HFFc6 (cell line): ENCODE measurements around the gene FBXW10B. TPM values are rescaled to one million over a fixed set of nuclear protein-coding genes. Genes with fewer than 3 reads are reported as not detected.
"Not testable (repeated sequence)": the region's sequence is repeated elsewhere in the genome, so short reads cannot be mapped to it uniquely, and the experiment has no call there.

ENCODE experiments used
- DNase-seq: peaks from one replicate; pipeline ENCODE4 v3.0.0-alpha.2; 2018
- H3K27ac Mint-ChIP-seq: 2 replicates; pipeline ENCODE4 v1.8.0; 2020; ENCODE audit warnings: mild to moderate bottlenecking, mixed read lengths
- H3K27me3 Mint-ChIP-seq: 2 replicates; pipeline ENCODE4 v1.8.0; 2021; ENCODE audit warnings: mild to moderate bottlenecking, moderate library complexity, mixed read lengths; ENCODE audit not compliant: insufficient read depth
- H3K36me3 Mint-ChIP-seq: 2 replicates; pipeline ENCODE4 v1.8.0; 2021; ENCODE audit warnings: low read depth, mixed read lengths
- H3K4me1 Mint-ChIP-seq: 2 replicates; pipeline ENCODE4 v1.8.0; 2020; ENCODE audit warnings: low read depth, mixed read lengths
- H3K4me3 Mint-ChIP-seq: 2 replicates; pipeline ENCODE4 v1.8.0; 2020; ENCODE audit warnings: mild to moderate bottlenecking, moderate library complexity, mixed read lengths
- H3K9me3 Mint-ChIP-seq: 2 replicates; pipeline ENCODE4 v1.8.0; 2020; ENCODE audit warnings: mild to moderate bottlenecking, mixed read lengths
- total RNA-seq, 6 experiments: library from RNA; stranded (reverse); fragmentation: NEBNext Ultra II Directional; extraction: Animal tissue kit (Norgen Biotek cat#: 25700); gene quantifications; 2 replicates in 1 of 6; 3 replicates in 5 of 6; pipeline ENCODE4 v1.2.3, GENCODE V29; 2021
- TF ChIP-seq, protein P1 (sequence below): fragments of 200-600 bp; sonication (generic); IDR thresholded peaks from 2 replicates; pipeline ENCODE4 v1.5.0; 2021; ENCODE audit warnings: antibody characterized with exemption, mild to moderate bottlenecking

The FBXW10B gene
- total RNA-seq, 6 experiments from 2014 or later = 0.30 to 0.66 TPM; not detected in 4

DNA sequence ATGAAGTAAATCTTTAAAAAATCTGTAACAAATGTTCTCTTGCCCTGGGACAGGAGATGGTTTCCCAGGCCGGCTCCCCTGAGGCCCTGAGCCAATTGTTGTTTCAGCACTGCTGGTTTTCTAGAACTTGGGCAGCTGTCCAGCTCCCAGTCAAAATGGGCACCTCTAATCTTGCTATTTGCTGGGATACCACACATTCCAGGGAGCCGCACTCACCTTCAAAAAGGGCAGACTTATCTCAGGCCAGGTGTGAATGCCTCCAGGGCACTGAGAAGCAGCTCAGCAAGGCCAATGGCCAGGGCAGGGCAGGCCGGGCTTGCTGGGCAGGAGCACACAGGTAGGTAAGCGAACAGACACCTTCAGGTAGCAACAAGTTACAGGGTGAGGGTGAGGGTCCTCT, 40.2 kb upstream of the FBXW10B start:
- H3K4me1 Mint-ChIP-seq = peaks cover 44% of the 10 kb centered on the region
- 0 out of 2 replicates have a peak overlapping the region, but pooled peaks have one; percentile 53 for H3K27ac Mint-ChIP-seq
- no peaks in the 10 kb centered on the region; the same call in 1 of the 2 replicates for H3K27me3 Mint-ChIP-seq
- no peak for DNase-seq
- H3K4me3 Mint-ChIP-seq = no peak overlapping the region
- TF ChIP-seq, protein P1, sequence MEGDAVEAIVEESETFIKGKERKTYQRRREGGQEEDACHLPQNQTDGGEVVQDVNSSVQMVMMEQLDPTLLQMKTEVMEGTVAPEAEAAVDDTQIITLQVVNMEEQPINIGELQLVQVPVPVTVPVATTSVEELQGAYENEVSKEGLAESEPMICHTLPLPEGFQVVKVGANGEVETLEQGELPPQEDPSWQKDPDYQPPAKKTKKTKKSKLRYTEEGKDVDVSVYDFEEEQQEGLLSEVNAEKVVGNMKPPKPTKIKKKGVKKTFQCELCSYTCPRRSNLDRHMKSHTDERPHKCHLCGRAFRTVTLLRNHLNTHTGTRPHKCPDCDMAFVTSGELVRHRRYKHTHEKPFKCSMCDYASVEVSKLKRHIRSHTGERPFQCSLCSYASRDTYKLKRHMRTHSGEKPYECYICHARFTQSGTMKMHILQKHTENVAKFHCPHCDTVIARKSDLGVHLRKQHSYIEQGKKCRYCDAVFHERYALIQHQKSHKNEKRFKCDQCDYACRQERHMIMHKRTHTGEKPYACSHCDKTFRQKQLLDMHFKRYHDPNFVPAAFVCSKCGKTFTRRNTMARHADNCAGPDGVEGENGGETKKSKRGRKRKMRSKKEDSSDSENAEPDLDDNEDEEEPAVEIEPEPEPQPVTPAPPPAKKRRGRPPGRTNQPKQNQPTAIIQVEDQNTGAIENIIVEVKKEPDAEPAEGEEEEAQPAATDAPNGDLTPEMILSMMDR = no peak
- no peaks in the 10 kb centered on the region for H3K9me3 Mint-ChIP-seq
- peaks cover 18% of the 10 kb centered on the region for H3K36me3 Mint-ChIP-seq

DNA sequence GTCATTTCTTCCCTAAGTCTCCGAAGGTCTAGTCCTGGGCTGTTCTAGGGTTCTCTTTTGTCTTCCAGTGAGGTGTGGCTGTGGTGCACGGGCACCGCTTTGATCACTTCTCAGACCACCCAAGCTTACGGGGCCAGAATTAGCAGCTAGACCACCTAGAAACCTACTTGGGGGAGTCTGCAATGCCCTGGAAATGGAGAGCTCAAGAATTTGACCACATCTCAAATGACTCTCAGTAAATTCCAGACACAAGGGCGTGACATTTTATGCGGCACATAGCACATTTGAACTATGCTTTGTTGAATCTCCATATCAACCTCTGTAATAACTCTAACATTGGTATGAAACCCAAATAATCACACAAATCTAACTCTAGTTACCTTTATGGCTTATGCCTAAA, 39.7 kb upstream of the FBXW10B start:
- Mint-ChIP-seq H3K9me3 (no peaks in the 10 kb centered on the region), H3K4me1 (peaks cover 48% of the 10 kb centered on the region), H3K27me3 (no peaks in the 10 kb centered on the region; the same call in none of the 2 replicates), H3K27ac (no peak overlapping the region), H3K4me3 (no peak overlapping the region), H3K36me3 (peaks cover 15% of the 10 kb centered on the region)
- DNase-seq = no peak
- TF ChIP-seq, protein P1 = no peak

DNA sequence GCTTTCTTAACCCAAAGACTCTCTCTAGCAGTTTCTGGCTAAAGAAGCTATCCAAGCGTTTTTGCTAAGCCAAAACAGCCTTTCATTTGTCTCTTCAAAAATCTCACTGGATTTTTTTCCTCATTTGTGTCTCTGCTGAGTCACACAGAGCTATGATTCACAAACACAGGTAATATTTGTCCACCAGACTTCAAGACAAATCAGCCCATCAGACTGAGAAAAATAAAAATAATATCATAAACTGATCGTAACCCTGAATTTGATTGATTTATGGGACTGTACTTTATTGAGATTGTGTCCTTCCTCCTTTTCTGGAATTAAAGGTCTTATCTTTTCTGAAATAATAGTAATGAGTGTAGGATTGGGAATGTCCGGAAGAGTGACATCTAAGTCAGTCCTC, 38.8 kb upstream of the FBXW10B start:
- peaks cover 9% of the 10 kb centered on the region for H3K36me3 Mint-ChIP-seq
- TF ChIP-seq, protein P1 = no peak
- H3K9me3 Mint-ChIP-seq = no peaks in the 10 kb centered on the region
- DNase-seq = no peak
- H3K4me1 Mint-ChIP-seq = peaks cover 48% of the 10 kb centered on the region
- H3K27ac Mint-ChIP-seq = no peak overlapping the region
- H3K4me3 Mint-ChIP-seq = no peak overlapping the region
- no peaks in the 10 kb centered on the region; the same call in none of the 2 replicates for H3K27me3 Mint-ChIP-seq

DNA sequence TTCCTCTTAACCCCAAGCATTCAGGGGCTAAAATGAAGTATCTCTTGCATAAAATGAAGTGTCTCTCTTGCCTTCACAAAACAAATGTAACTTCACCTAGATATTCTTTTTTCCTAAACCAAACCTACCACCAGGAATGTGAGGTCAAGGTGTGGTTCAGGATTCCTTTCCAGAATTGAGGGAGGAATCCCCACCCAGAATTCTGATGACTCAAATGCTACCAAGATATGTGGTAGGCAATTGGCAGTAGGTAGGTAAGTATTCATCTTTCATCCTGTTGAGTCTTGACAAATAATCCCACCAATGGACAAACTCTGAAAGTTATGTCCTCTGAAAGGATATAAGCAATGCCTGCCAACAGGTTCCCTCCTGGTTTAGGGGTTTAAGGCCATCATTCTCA, 38.4 kb upstream of the FBXW10B start:
- Mint-ChIP-seq H3K27ac (no peak overlapping the region), H3K36me3 (peaks cover 9% of the 10 kb centered on the region; the same call in 1 of the 2 replicates), H3K27me3 (no peaks in the 10 kb centered on the region; the same call in none of the 2 replicates), H3K4me1 (peaks cover 47% of the 10 kb centered on the region), H3K4me3 (no peak overlapping the region), H3K9me3 (no peaks in the 10 kb centered on the region)
- TF ChIP-seq, protein P1 = no peak
- DNase-seq = no peak

DNA sequence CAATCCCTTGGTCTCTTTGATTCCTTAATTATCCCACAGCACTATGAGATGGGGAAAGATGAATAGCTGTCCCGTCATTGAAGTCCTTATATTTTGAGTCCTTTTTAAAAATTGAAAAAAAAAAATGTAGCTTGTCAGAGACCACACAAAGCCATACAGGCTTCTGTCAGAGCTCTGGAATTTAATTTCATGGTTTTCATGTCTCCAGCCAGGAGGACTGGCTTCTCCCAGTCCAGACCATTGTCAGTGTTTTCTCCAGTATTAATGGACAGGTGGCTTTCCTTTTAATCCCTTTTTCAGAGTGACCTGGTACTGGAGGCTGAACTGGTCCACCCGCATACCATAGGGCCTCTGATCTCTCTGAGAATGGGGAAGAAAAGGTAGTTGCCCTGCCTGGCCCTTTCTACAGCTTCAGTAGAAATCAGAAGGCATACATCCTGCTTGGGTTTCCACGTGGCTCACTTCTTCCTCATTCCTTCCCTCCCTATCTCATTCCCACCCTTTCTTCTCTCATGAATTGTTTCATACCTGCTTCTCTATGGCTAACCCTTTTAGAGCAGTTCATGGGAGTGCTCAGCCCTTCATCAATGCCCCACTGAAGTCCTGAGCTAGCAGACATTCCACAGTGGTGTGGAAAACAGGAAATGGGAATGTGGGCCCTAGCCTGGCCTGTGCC, 35.5 kb upstream of the FBXW10B start:
- TF ChIP-seq, protein P1 = no peak
- DNase-seq = no peak
- peaks cover 64% of the 10 kb centered on the region for H3K4me1 Mint-ChIP-seq
- H3K9me3 Mint-ChIP-seq = no peaks in the 10 kb centered on the region
- H3K27me3 Mint-ChIP-seq = no peaks in the 10 kb centered on the region; the same call in none of the 2 replicates
- H3K27ac Mint-ChIP-seq = peak overlapping the region; percentile 65
- H3K4me3 Mint-ChIP-seq = no peak overlapping the region; the same call in 1 of the 2 replicates
- H3K36me3 Mint-ChIP-seq = peaks cover 9% of the 10 kb centered on the region; the same call in 1 of the 2 replicates

DNA sequence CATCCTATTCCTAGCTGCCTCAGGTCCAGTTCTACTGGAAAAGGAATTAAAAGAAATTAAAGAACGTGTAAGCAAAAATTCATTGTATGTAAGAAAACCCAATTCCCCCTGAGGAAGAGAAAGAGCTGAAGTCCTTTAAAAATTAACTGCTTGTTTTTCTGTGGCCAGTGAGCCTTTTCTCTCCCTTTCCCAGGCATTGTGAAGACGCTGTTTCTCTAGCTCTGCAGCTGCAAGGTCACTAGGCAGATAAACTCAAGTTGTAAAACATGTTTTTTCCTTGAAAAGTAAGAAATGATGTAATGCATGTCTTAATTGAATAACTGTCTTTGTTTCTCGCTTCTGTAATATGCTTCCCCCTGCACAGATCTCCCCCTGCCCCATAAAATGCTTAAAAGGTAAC, 34.9 kb upstream of the FBXW10B start:
- not testable (repeated sequence) for H3K27me3 Mint-ChIP-seq, H3K36me3 Mint-ChIP-seq, H3K4me3 Mint-ChIP-seq, DNase-seq, H3K9me3 Mint-ChIP-seq
- H3K4me1 Mint-ChIP-seq = peaks cover 64% of the 10 kb centered on the region
- H3K27ac Mint-ChIP-seq = peak overlapping the region; percentile 65; the same call in 1 of the 2 replicates
